ENCODE measurements around the gene MATR3.
A peak's percentile ranks its signal among the peaks of the same experiment; 100 is the strongest.

MATR3 gene

GRCh38 chr5:139251695-139252288 is 41.7 kb upstream of the MATR3 start:
- DNase-seq (ENCODE audit: low read depth): peak; percentile 58
- no peak for TF ChIP-seq CTCF (conservative IDR thresholded peaks at IDR 0.05; ENCODE audit: low read length)
- no peak overlapping the region for H3K4me3 ChIP-seq (ENCODE audit: low read length)

GRCh38 chr5:139253115-139253514 is 40.4 kb upstream of the MATR3 start:
- H3K4me3 ChIP-seq (ENCODE audit: low read length): no peak overlapping the region
- TF ChIP-seq CTCF (conservative IDR thresholded peaks at IDR 0.05; ENCODE audit: low read length): no peak
- no peak for DNase-seq (ENCODE audit: low read depth)

GRCh38 chr5:139256820-139257219 is 36.7 kb upstream of the MATR3 start:
- TF ChIP-seq CTCF (conservative IDR thresholded peaks at IDR 0.05; ENCODE audit: low read length): no peak
- no peak overlapping the region for H3K4me3 ChIP-seq (ENCODE audit: low read length)
- no peak for DNase-seq (ENCODE audit: low read depth)

GRCh38 chr5:139262059-139262741 is 31.3 kb upstream of the MATR3 start:
- no peak for DNase-seq (ENCODE audit: low read depth)
- H3K4me3 ChIP-seq (ENCODE audit: low read length): no peak overlapping the region
- no peak for TF ChIP-seq CTCF (conservative IDR thresholded peaks at IDR 0.05; ENCODE audit: low read length)

- peak; percentile 97 for TF ChIP-seq CTCF (conservative IDR thresholded peaks at IDR 0.05; ENCODE audit: low read length)
- H3K4me3 ChIP-seq (ENCODE audit: low read length): no peak overlapping the region
- DNase-seq (ENCODE audit: low read depth): peak; percentile 91
These were observed 30.6 kb upstream of the MATR3 start for GRCh38 chr5:139262742-139263445.

GRCh38 chr5:139263536-139263935 is 30.0 kb upstream of the MATR3 start:
- H3K4me3 ChIP-seq (ENCODE audit: low read length): no peak overlapping the region
- no peak for DNase-seq (ENCODE audit: low read depth)
- TF ChIP-seq CTCF (conservative IDR thresholded peaks at IDR 0.05; ENCODE audit: low read length): no peak

- no peak overlapping the region for H3K4me3 ChIP-seq (ENCODE audit: low read length)
- TF ChIP-seq CTCF (conservative IDR thresholded peaks at IDR 0.05; ENCODE audit: low read length): no peak
- no peak for DNase-seq (ENCODE audit: low read depth)
These were observed 29.6 kb upstream of the MATR3 start for GRCh38 chr5:139263946-139264345.
